PC-9 (cell line): Measurements from ENCODE around the gene AK9. TPM values are rescaled to one million over a fixed set of nuclear protein-coding genes. Genes with fewer than 3 reads are reported as not detected.
A peak's percentile ranks its signal among the peaks of the same experiment; 100 is the strongest.

Source experiments
- BruUV-seq: library from RNA; stranded (reverse); fragments of 400-500 nt; replicated peaks from 2 replicates; lab custom pipeline; 2021; lab: Mats Ljungman, UMichigan
- CTCF ChIA-PET: fragments of 300-600 bp; sonication (Branson Sonifier 250); formaldehyde crosslinking; loops from one replicate; lab custom pipeline; 2022; ENCODE audit warnings: antibody characterized with exemption; lab: Charles Lee
- POLR2A ChIA-PET: fragments of 300-600 bp; sonication (Branson Sonifier 250); formaldehyde crosslinking; loops from one replicate; lab custom pipeline; 2022; ENCODE audit warnings: antibody characterized with exemption; ENCODE audit not compliant: unreplicated experiment; lab: Charles Lee
- DNase-seq, 2 experiments: peaks; one replicate each; pipeline versions ENCODE4 v3.0.0 to v3.0.0-alpha.2; 2015 to 2022; ENCODE audit warnings: mixed read lengths in 1 of 2
- H2AFZ ChIP-seq: fragments of 200-600 bp; sonication (generic); 2 replicates; pipeline ENCODE4 v1.8.1; 2017; ENCODE audit warnings: antibody characterized with exemption
- H3F3A ChIP-seq: fragments of 200-600 bp; sonication (generic); 2 replicates; pipeline ENCODE4 v1.8.1; 2017; ENCODE audit warnings: antibody characterized with exemption, mild to moderate bottlenecking, low read depth; ENCODE audit not compliant: insufficient read depth
- H3K27ac ChIP-seq: fragments of 200-600 bp; sonication (generic); 2 replicates; pipeline ENCODE4 v1.6.1; 2016; ENCODE audit warnings: mixed run types
- H3K27me3 ChIP-seq: fragments of 200-600 bp; sonication (generic); 2 replicates; pipeline ENCODE4 v1.6.1; 2016; ENCODE audit warnings: low read depth, mixed run types; ENCODE audit not compliant: insufficient read depth
- H3K36me3 ChIP-seq: fragments of 200-600 bp; sonication (generic); 2 replicates; pipeline ENCODE4 v1.6.1; 2016; ENCODE audit warnings: low read depth, mixed run types
- H3K4me1 ChIP-seq: fragments of 200-600 bp; sonication (generic); replicated peaks from 2 replicates; pipeline ENCODE4 v1.6.1; 2016; ENCODE audit warnings: mixed run types; ENCODE audit not compliant: insufficient read depth
- H3K4me2 ChIP-seq: fragments of 200-600 bp; sonication (generic); 2 replicates; pipeline ENCODE4 v1.6.1; 2017; ENCODE audit warnings: mixed run types
- H3K4me3 ChIP-seq: fragments of 200-600 bp; sonication (generic); 2 replicates; pipeline ENCODE4 v1.6.1; 2016; ENCODE audit warnings: mixed run types
- H3K79me2 ChIP-seq: fragments of 200-600 bp; sonication (generic); 2 replicates; pipeline ENCODE4 v1.6.1; 2017; ENCODE audit warnings: low read depth, mixed run types
- H3K9me2 ChIP-seq: fragments of 200-600 bp; sonication (generic); 2 replicates; pipeline ENCODE4 v1.8.1; 2017; ENCODE audit warnings: mild to moderate bottlenecking; ENCODE audit not compliant: insufficient read depth
- H3K9me3 ChIP-seq: fragments of 200-600 bp; sonication (generic); 2 replicates; pipeline ENCODE4 v1.8.1; 2016; ENCODE audit warnings: low read depth; ENCODE audit not compliant: insufficient read depth
- H4K20me1 ChIP-seq: fragments of 200-600 bp; sonication (generic); 2 replicates; pipeline ENCODE4 v1.8.1; 2017; ENCODE audit not compliant: insufficient read depth
- EZH2 ChIP-seq: fragments of 200-600 bp; sonication (generic); IDR thresholded peaks from 2 replicates; pipeline ENCODE4 v1.8.0; 2017; ENCODE audit warnings: antibody characterized with exemption, low read depth
- intact Hi-C: fragments of 100-400 bp; cut with micrococcal nuclease; formaldehyde crosslinking; loops from one replicate; pipeline ENCODE4 v1.10.0; 2022; ENCODE audit not compliant: unreplicated experiment
- total RNA-seq: library from RNA; stranded (reverse); gene quantifications from 2 replicates; pipeline ENCODE4 v1.2.3, GENCODE V29; 2021
- TF ChIP-seq, protein P1 (sequence below): fragments of 200-600 bp; sonication (generic); conservative IDR thresholded peaks from 2 replicates; pipeline ENCODE4 v1.6.1; 2017; ENCODE audit warnings: mixed run types, antibody characterized with exemption, mild to moderate bottlenecking, moderate library complexity

The AK9 gene
- total RNA-seq, 1 experiment from 2014 or later, result 7.4 TPM

DNA sequence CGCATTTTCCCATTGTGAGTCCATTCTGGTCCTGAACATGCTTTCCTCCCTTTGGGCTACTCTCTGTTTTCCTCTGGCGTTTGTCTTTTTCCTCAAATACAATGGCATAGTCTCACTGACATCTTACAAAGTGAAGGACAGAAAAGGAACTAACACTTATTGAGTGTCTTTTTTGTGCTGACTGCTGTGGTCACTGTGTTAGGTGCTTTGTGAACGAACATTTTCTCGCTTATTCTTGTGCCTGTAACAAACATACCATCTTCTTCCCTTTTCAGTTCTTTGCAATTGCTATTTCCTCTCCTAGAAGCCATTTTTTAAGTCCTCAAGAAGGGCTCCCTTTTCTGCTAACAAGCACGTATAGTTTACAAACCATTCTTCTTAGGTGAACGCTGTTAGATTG is 15.5 kb upstream of the AK9 start:
- Histone ChIP-seq H3K4me2 (no peak overlapping the region), H3K79me2 (peaks cover 12% of the 10 kb centered on the region; the same call in 1 of the 2 replicates), H3K27me3 (no peaks in the 10 kb centered on the region), H3K4me3 (no peak overlapping the region), H3F3A (no peaks in the 10 kb centered on the region), H3K27ac (no peak overlapping the region), H4K20me1 (no peaks in the 10 kb centered on the region), H3K36me3 (no peaks in the 10 kb centered on the region), H3K9me2 (no peaks in the 10 kb centered on the region), H3K9me3 (no peaks in the 10 kb centered on the region), H2AFZ (no peak overlapping the region), H3K4me1 (peaks cover 6% of the 10 kb centered on the region; the same call in 1 of the 2 replicates)
- ChIA-PET POLR2A (no interaction called here), CTCF (no interaction called here)
- BruUV-seq, result no TSS peak
- no peak for DNase-seq
- intact Hi-C loops, result no loop called here
- TF ChIP-seq, protein P1, sequence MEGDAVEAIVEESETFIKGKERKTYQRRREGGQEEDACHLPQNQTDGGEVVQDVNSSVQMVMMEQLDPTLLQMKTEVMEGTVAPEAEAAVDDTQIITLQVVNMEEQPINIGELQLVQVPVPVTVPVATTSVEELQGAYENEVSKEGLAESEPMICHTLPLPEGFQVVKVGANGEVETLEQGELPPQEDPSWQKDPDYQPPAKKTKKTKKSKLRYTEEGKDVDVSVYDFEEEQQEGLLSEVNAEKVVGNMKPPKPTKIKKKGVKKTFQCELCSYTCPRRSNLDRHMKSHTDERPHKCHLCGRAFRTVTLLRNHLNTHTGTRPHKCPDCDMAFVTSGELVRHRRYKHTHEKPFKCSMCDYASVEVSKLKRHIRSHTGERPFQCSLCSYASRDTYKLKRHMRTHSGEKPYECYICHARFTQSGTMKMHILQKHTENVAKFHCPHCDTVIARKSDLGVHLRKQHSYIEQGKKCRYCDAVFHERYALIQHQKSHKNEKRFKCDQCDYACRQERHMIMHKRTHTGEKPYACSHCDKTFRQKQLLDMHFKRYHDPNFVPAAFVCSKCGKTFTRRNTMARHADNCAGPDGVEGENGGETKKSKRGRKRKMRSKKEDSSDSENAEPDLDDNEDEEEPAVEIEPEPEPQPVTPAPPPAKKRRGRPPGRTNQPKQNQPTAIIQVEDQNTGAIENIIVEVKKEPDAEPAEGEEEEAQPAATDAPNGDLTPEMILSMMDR, result no peak
- TF ChIP-seq EZH2, result no peak

DNA sequence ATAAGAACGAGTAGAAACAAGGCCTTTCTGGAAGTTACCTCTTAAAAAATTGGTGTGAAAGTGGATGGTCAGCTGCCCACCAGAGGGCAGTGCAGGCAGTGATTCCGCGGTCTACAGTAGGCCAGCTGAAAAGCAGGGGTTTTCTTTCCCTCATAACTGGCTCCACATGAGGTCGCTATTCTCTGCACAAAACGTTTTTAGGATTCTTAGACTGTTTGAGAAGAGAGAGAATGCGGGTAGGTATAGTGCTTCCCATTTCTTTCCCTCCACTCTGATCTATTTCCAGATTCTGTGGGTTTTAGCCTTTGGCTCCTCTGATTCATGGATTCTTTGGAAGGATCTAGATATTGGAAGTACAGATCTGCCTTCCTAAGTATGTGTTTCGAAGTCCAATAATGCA is 14.3 kb upstream of the AK9 start:
- Histone ChIP-seq H3K36me3 (no peaks in the 10 kb centered on the region), H3K4me3 (no peak overlapping the region), H3K4me2 (no peak overlapping the region), H2AFZ (no peak overlapping the region), H3K27ac (no peak overlapping the region), H3K4me1 (peaks cover 6% of the 10 kb centered on the region; the same call in 1 of the 2 replicates), H3K9me3 (no peaks in the 10 kb centered on the region), H4K20me1 (no peaks in the 10 kb centered on the region), H3K9me2 (no peaks in the 10 kb centered on the region), H3K27me3 (no peaks in the 10 kb centered on the region), H3F3A (no peaks in the 10 kb centered on the region), H3K79me2 (0 out of 2 replicates have a peak, but pooled peaks cover 8% of the 10 kb centered on the region)
- intact Hi-C loops, result loop anchor here (1.0 to 2.0 kb wide), 6 partner anchors 109 to 686 kb away; no protein-coding TSS in a partner anchor
- ChIA-PET POLR2A (no interaction called here), CTCF (interaction anchor here (1.0 kb wide), 1 partner anchor 334 kb away, joined by 15 read pairs; no protein-coding TSS in a partner anchor)
- BruUV-seq, result no TSS peak
- DNase-seq, result peak; percentile 76 to 77
- TF ChIP-seq, protein P1, result peak; percentile 98
- no peak for TF ChIP-seq EZH2

DNA sequence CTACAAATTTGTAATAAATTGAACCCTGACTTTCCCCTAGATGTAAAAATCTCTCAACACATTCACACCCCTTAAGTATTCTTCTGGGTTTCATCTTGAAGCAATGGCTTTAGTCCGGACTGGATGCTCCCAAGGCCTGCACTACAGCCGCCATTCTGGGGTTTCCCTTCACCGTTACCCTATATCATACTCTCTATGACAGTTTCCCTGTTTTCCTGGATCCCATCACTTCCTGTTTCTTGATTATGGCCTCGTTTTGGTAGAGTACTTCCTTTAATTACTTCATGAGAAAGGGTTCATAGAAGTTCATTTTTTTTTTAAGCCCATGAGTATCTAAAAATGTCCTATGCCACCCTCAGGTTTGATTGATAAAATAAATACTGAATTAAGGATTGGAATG is 11.8 kb upstream of the AK9 start:
- Histone ChIP-seq H3K36me3 (no peaks in the 10 kb centered on the region), H2AFZ (no peak overlapping the region), H3K9me2 (no peaks in the 10 kb centered on the region), H3K4me1 (peaks cover 6% of the 10 kb centered on the region; the same call in 1 of the 2 replicates), H3K9me3 (no peaks in the 10 kb centered on the region), H3K27me3 (no peaks in the 10 kb centered on the region), H3K79me2 (0 out of 2 replicates have a peak, but pooled peaks cover 4% of the 10 kb centered on the region), H3K4me3 (no peak overlapping the region), H3K4me2 (no peak overlapping the region), H4K20me1 (no peaks in the 10 kb centered on the region), H3F3A (no peaks in the 10 kb centered on the region), H3K27ac (no peak overlapping the region)
- BruUV-seq, result no TSS peak
- TF ChIP-seq, protein P1, result no peak
- no peak for TF ChIP-seq EZH2
- ChIA-PET POLR2A (no interaction called here), CTCF (interaction anchor here (0.6 to 3.0 kb wide), 2 partner anchors 337 to 632 kb away, joined by 12 to 13 read pairs; no protein-coding TSS in a partner anchor)
- intact Hi-C loops, result no loop called here
- DNase-seq, result no peak
